ENCODE data around the gene IGF2R. TPM values are rescaled to one million over a fixed set of nuclear protein-coding genes. Genes with fewer than 3 reads are reported as not detected.

Gene IGF2R
- total RNA-seq, 2 donors from 2014 or later, result 60.3 to 91.3 TPM

DNA sequence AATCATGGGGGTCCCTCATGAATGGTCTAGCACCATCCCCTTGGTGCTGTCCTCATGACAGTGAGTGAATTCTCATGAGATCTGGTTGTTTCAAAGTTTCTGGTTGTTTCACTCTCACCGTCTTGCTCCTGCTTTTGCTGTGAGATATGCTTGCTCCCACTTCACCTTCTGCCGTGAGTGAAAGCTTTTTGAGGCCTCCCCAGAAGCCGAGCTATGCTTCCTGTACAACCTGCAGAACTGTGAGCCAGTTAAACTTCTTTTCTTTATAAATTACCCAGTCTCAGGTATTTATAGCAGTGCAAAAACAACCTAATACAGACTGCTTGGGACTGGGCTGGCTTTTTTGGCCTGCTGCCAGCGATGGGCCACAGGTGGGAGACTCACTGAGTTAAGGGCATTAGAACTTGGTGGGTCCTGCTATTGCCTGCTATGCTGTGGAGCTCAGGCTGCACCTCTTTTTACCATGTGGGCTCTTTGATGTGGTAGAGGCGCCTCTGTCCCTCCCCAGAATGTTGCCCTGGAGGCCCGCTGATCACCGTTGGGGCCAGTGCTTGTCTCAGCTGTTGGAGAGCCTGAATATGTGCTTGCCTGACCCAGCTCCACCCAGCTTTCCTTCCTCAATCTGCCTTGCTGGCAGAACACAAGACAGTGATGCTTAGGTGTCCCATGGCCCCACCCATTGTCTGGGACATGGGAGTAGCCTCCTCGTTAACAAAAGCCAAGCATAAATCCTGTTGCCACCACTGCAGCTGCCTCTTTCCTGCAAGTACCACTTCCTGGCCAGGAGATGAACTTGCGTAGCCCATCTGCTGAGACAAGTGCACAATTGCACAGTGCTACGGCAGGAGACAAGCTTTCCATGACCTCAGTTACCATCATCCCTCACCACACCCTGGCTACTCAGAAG, 47.1 kb downstream of the IGF2R start:
- intact Hi-C loops (cut with DNase I), result no loop called here
- H3K27ac ChIP-seq, result no peak overlapping the region
- peaks cover 3% of the 10 kb centered on the region for H3K4me1 ChIP-seq (replicated peaks)
- 90% methylated on average over 10 of the region's 10 CpGs for WGBS
- TF ChIP-seq POLR2AphosphoS5 (IDR thresholded peaks at IDR 0.05), result no peak
- TF ChIP-seq, protein P1, sequence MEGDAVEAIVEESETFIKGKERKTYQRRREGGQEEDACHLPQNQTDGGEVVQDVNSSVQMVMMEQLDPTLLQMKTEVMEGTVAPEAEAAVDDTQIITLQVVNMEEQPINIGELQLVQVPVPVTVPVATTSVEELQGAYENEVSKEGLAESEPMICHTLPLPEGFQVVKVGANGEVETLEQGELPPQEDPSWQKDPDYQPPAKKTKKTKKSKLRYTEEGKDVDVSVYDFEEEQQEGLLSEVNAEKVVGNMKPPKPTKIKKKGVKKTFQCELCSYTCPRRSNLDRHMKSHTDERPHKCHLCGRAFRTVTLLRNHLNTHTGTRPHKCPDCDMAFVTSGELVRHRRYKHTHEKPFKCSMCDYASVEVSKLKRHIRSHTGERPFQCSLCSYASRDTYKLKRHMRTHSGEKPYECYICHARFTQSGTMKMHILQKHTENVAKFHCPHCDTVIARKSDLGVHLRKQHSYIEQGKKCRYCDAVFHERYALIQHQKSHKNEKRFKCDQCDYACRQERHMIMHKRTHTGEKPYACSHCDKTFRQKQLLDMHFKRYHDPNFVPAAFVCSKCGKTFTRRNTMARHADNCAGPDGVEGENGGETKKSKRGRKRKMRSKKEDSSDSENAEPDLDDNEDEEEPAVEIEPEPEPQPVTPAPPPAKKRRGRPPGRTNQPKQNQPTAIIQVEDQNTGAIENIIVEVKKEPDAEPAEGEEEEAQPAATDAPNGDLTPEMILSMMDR (IDR thresholded peaks at IDR 0.05), result no peak
- no peak for TF ChIP-seq POLR2A (IDR thresholded peaks at IDR 0.05)
- no peak overlapping the region for H3K4me3 ChIP-seq
- no peaks in the 10 kb centered on the region for H3K36me3 ChIP-seq
- no peak for DNase-seq (ENCODE audit: low spot score)
- no peaks in the 10 kb centered on the region for H3K27me3 ChIP-seq (replicated peaks; ENCODE audit: insufficient read depth)
- H3K9me3 ChIP-seq, result no peaks in the 10 kb centered on the region

DNA sequence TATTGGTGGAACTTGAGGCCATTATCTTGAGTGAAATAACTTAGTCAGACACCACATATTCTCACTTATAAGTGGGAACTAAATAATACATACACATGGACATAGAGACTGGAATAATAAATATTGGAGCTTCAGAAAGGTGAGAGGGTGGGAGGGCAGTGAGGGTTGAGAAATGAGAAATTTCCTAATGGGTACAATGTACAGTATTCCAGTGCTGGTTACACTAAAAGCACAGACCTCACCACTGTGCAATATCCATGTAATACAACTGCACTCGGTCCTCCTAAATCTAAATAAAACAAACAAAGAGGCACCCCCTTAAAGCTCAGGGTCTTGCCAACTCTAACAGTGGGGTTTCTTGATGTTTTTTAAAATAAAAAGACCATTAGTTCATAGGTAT, 53.2 kb downstream of the IGF2R start:
- Histone ChIP-seq H3K4me3 (no peak overlapping the region), H3K36me3 (no peaks in the 10 kb centered on the region), H3K9me3 (no peaks in the 10 kb centered on the region), H3K4me1 (replicated peaks) (no peaks in the 10 kb centered on the region), H3K27me3 (replicated peaks; ENCODE audit: insufficient read depth) (no peaks in the 10 kb centered on the region), H3K27ac (no peak overlapping the region)
- DNase-seq (ENCODE audit: low spot score), result no peak
- 90% methylated on average over 1 of the region's 1 CpG for WGBS
- TF ChIP-seq, protein P1 (IDR thresholded peaks at IDR 0.05), result no peak
- TF ChIP-seq POLR2AphosphoS5 (IDR thresholded peaks at IDR 0.05) (no peak), POLR2A (IDR thresholded peaks at IDR 0.05) (no peak)
- intact Hi-C loops (cut with DNase I), result no loop called here

DNA sequence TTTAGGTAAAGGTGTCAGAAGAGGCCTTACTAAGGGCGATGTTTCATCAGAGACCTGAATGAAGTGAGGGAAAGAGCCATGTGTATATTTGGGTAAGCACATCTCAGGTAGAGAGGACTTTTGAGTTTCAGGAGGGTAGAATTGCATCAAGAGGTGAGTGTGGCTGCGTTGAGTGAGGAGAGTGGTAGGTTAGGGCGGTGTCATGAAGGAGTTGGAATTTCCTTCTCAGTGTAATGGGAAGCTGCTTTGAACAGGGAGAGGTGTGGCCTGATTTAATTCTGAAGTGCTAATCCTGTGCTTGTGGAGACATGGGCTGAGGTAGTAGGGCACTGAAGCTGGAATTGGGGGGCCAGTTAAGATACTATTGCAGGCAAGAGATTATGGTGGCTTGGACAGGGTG, 53.9 kb downstream of the IGF2R start:
- H3K27ac ChIP-seq, result no peak overlapping the region
- H3K9me3 ChIP-seq, result no peaks in the 10 kb centered on the region
- no peaks in the 10 kb centered on the region for H3K4me1 ChIP-seq (replicated peaks)
- no peak overlapping the region for H3K4me3 ChIP-seq
- intact Hi-C loops (cut with DNase I), result no loop called here
- WGBS, result over 99% methylated on average over 3 of the region's 3 CpGs
- H3K36me3 ChIP-seq, result peaks cover 0 to 4% of the 10 kb centered on the region in 2 donors
- no peak for DNase-seq (ENCODE audit: low spot score)
- H3K27me3 ChIP-seq (replicated peaks; ENCODE audit: insufficient read depth), result no peaks in the 10 kb centered on the region
- TF ChIP-seq POLR2A (IDR thresholded peaks at IDR 0.05) (no peak), POLR2AphosphoS5 (IDR thresholded peaks at IDR 0.05) (no peak)
- TF ChIP-seq, protein P1 (IDR thresholded peaks at IDR 0.05), result no peak

DNA sequence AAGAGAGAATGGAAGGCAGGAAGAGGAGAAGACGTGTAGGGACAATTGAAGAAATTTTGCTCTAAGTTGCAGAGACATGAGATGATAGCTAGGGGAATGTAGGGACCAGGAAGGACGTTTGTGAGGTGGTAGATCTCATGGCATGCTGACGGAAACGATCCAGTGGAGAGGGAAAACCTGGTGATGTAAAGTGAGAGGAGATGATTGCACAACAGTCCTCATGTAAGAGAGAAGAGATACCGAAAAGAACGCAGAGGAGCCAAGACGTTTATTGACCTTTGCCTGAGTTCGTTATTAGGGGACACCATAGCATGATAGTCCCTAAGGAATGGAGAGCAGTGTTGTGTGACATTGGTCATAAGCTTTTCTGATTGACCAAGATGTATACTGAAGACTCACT, 55.3 kb downstream of the IGF2R start:
- H3K27ac ChIP-seq, result no peak overlapping the region
- intact Hi-C loops (cut with DNase I), result no loop called here
- TF ChIP-seq POLR2AphosphoS5 (IDR thresholded peaks at IDR 0.05) (no peak), POLR2A (IDR thresholded peaks at IDR 0.05) (no peak)
- TF ChIP-seq, protein P1 (IDR thresholded peaks at IDR 0.05), result no peak
- H3K9me3 ChIP-seq, result no peaks in the 10 kb centered on the region
- no peak for DNase-seq (ENCODE audit: low spot score)
- 93% methylated on average over 8 of the region's 8 CpGs for WGBS
- H3K36me3 ChIP-seq, result peaks cover 0 to 5% of the 10 kb centered on the region in 2 donors
- no peak overlapping the region for H3K4me3 ChIP-seq
- no peaks in the 10 kb centered on the region for H3K4me1 ChIP-seq (replicated peaks)
- no peaks in the 10 kb centered on the region for H3K27me3 ChIP-seq (replicated peaks; ENCODE audit: insufficient read depth)

DNA sequence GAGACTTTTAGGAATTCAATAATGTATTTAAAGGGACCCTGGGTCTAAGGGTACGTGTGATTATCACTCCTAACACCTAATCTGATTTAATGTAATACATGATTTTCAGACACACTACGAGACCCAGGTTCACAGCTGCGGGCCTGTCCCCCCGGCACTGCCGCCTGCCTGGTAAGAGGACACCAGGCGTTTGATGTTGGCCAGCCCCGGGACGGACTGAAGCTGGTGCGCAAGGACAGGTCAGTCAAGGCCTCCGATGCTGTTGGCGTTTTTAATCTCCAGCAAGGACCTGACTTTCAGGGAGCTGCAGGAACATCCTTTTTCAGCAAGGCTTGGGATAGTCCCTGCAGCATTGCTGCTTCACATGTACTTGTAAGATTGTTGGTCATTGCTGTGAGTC, 58.2 kb downstream of the IGF2R start:
- DNase-seq (ENCODE audit: low spot score), result no peak
- intact Hi-C loops (cut with DNase I), result loop anchor here (5.0 kb wide), 1 partner anchor 55 kb away; no protein-coding TSS in a partner anchor
- no peaks in the 10 kb centered on the region for H3K4me1 ChIP-seq (replicated peaks)
- WGBS, result 98% methylated on average over 11 of the region's 11 CpGs
- TF ChIP-seq POLR2AphosphoS5 (IDR thresholded peaks at IDR 0.05) (no peak), POLR2A (IDR thresholded peaks at IDR 0.05) (no peak)
- TF ChIP-seq, protein P1 (IDR thresholded peaks at IDR 0.05), result no peak
- no peak overlapping the region for H3K27ac ChIP-seq
- no peak overlapping the region for H3K4me3 ChIP-seq
- no peaks in the 10 kb centered on the region for H3K9me3 ChIP-seq
- H3K36me3 ChIP-seq, result peaks cover 0 to 5% of the 10 kb centered on the region in 2 donors
- no peaks in the 10 kb centered on the region for H3K27me3 ChIP-seq (replicated peaks; ENCODE audit: insufficient read depth)
